Right lung (tissue), 10 donors: ENCODE measurements around the gene RASL11B. TPM values are rescaled to one million over a fixed set of nuclear protein-coding genes. Genes with fewer than 3 reads are reported as not detected.
A peak's percentile ranks its signal among the peaks of the same experiment; 100 is the strongest.
"Not testable (repeated sequence)": the region's sequence is repeated elsewhere in the genome, so short reads cannot be mapped to it uniquely, and the experiment has no call there.

ENCODE experiments used
- DNase-seq, 2 donors: peaks; one replicate each; pipeline ENCODE4 v3.0.0-alpha.2; 2013
- long read RNA-seq, 8 donors: transcript quantifications; one replicate each; lab custom pipeline, GENCODE V29; 2026
- polyA plus RNA-seq, 5 donors: library from polyadenylated mRNA; unstranded; fragments of 120-200 nt; gene quantifications; one replicate each; pipeline versions ENCODE4 v1.2.1 to v1.2.3, GENCODE V29; 2013; ENCODE audit warnings: inconsistent platforms in 1 of 5, low replicate concordance in 1 of 5; ENCODE audit not compliant: insufficient read length in 5 of 5, insufficient read depth in 1 of 5

Gene RASL11B
- polyA plus RNA-seq: 10 to 100 TPM; 15.3 to 29.0 (median 23.0) TPM
- long read RNA-seq, donor 1, transcript RASL11B-201 (4 exons, 1,995 nt): major isoform, 14 of 14 reads
- long read RNA-seq, donor 1, partial matches to known transcripts: 0 of 14 reads
- long read RNA-seq, donor 1, other reads (novel, unspliced or antisense): 0 of 14 reads
- long read RNA-seq, donor 2, transcript RASL11B-201 (4 exons, 1,995 nt): major isoform, 7 of 7 reads
- long read RNA-seq, donor 2, partial matches to known transcripts: 0 of 7 reads
- long read RNA-seq, donor 2, other reads (novel, unspliced or antisense): 0 of 7 reads
- long read RNA-seq, donor 3, transcript RASL11B-201 (4 exons, 1,995 nt): major isoform, 22 of 22 reads
- long read RNA-seq, donor 3, partial matches to known transcripts: 0 of 22 reads
- long read RNA-seq, donor 3, other reads (novel, unspliced or antisense): 0 of 22 reads
- long read RNA-seq, donor 4, transcript RASL11B-201 (4 exons, 1,995 nt): major isoform, 7 of 8 reads
- long read RNA-seq, donor 4, partial matches to known transcripts: 0 of 8 reads
- long read RNA-seq, donor 4, other reads (novel, unspliced or antisense): 0 of 8 reads
- long read RNA-seq, donor 5, transcript RASL11B-201 (4 exons, 1,995 nt): major isoform, 15 of 15 reads
- long read RNA-seq, donor 5, partial matches to known transcripts: 0 of 15 reads
- long read RNA-seq, donor 5, other reads (novel, unspliced or antisense): 0 of 15 reads
- long read RNA-seq, donor 6, transcript RASL11B-201 (4 exons, 1,995 nt): major isoform, 10 of 25 reads
- long read RNA-seq, donor 6, partial matches to known transcripts: 14 of 25 reads
- long read RNA-seq, donor 6, other reads (novel, unspliced or antisense): 0 of 25 reads
- long read RNA-seq, donor 7, transcript RASL11B-201 (4 exons, 1,995 nt): major isoform, 10 of 17 reads
- long read RNA-seq, donor 7, partial matches to known transcripts: 7 of 17 reads
- long read RNA-seq, donor 7, other reads (novel, unspliced or antisense): 0 of 17 reads
- long read RNA-seq, donor 8, transcript RASL11B-201 (4 exons, 1,995 nt): major isoform, 6 of 6 reads
- long read RNA-seq, donor 8, partial matches to known transcripts: 0 of 6 reads
- long read RNA-seq, donor 8, other reads (novel, unspliced or antisense): 0 of 6 reads

GRCh38 chr4:52861879-52862616, at the start of gene RASL11B:
TSS of gene RASL11B (plus strand) at chr4:52862317. CDS start at chr4:52862508, 191 bp downstream.
- peak; percentile 85 to 88 for DNase-seq

- DNase-seq: no peak
Measured at GRCh38 chr4:52813546-52813945, 48.6 kb upstream of the RASL11B start.

- no peak for DNase-seq
Measured at GRCh38 chr4:52822583-52822971, 39.5 kb upstream of the RASL11B start.

- no peak for DNase-seq
Measured at GRCh38 chr4:52822972-52823701, 39.0 kb upstream of the RASL11B start.

- no peak for DNase-seq
Measured at GRCh38 chr4:52823702-52824092, 38.4 kb upstream of the RASL11B start.

GRCh38 chr4:52824270-52824602, 37.9 kb upstream of the RASL11B start:
- DNase-seq: no peak

GRCh38 chr4:52824603-52825459, 37.3 kb upstream of the RASL11B start:
- DNase-seq: peak; percentile 67 to 73

- DNase-seq: no peak
Measured at GRCh38 chr4:52825460-52826090, 36.5 kb upstream of the RASL11B start.

- DNase-seq: no peak
Measured at GRCh38 chr4:52833941-52834525, 28.1 kb upstream of the RASL11B start.

- not testable (repeated sequence) for DNase-seq
Measured at GRCh38 chr4:52834641-52835456, 27.3 kb upstream of the RASL11B start.

- DNase-seq: no peak
Measured at GRCh38 chr4:52836120-52836519, 26.0 kb upstream of the RASL11B start.

GRCh38 chr4:52836678-52837077, 25.4 kb upstream of the RASL11B start:
- no peak for DNase-seq

GRCh38 chr4:52837716-52838558, 24.2 kb upstream of the RASL11B start:
- no peak for DNase-seq

- no peak for DNase-seq
Measured at GRCh38 chr4:52838729-52839586, 23.2 kb upstream of the RASL11B start.

- no peak for DNase-seq
Measured at GRCh38 chr4:52840531-52841370, 21.4 kb upstream of the RASL11B start.
